ENCODE results near the gene CREG1. TPM values are rescaled to one million over a fixed set of nuclear protein-coding genes. Genes with fewer than 3 reads are reported as not detected.

Gene CREG1
- total RNA-seq, 1 experiment from 2014 or later, result 7.7 TPM

DNA sequence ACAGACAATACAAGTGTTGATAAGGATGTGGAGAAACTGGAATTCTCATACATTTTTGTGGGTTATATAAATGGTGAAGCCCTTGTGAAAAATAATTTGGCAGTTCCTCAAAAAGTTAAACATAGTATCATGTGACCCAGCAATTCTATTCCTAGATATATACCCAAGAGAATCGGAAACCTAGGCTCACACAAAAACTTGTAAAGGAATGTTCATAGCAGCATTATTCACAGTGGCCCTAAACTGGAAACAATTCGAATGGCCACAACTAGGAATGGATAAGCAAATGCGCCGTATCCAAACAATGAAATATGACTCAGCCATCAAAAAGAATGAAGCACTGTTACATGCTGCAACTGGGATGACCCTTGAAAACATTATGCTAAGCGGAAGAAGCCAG is 31.3 kb downstream of the CREG1 start:
- no peak for DNase-seq (ENCODE audit: low spot score)
- no peaks in the 10 kb centered on the region for H3K4me1 ChIP-seq (ENCODE audit: insufficient read depth, low read length, poor library complexity, severe bottlenecking)
- intact Hi-C loops (cut with micrococcal nuclease; ENCODE audit: unreplicated experiment), result no loop called here
- no peaks in the 10 kb centered on the region for H3K27me3 ChIP-seq (replicated peaks; ENCODE audit: insufficient read depth, low read depth, low read length, poor library complexity)
- H3K27ac ChIP-seq (ENCODE audit: low read depth, low read length, poor library complexity, severe bottlenecking), result no peak overlapping the region
- BruUV-seq (replicated peaks), result no TSS peak
- POLR2A ChIA-PET (ENCODE audit: low non-redundant PET), result no interaction called here
- no peaks in the 10 kb centered on the region for H3K36me3 ChIP-seq (ENCODE audit: insufficient read depth, low read length, poor library complexity, severe bottlenecking)
- H3K4me3 ChIP-seq (ENCODE audit: low read depth, low read length, poor library complexity, severe bottlenecking), result no peak overlapping the region
- CTCF ChIA-PET, result no interaction called here
- TF ChIP-seq EZH2 (IDR thresholded peaks at IDR 0.05; ENCODE audit: borderline replicate concordance, low read depth, low read length, poor library complexity, severe bottlenecking), result no peak
- TF ChIP-seq, protein P1, sequence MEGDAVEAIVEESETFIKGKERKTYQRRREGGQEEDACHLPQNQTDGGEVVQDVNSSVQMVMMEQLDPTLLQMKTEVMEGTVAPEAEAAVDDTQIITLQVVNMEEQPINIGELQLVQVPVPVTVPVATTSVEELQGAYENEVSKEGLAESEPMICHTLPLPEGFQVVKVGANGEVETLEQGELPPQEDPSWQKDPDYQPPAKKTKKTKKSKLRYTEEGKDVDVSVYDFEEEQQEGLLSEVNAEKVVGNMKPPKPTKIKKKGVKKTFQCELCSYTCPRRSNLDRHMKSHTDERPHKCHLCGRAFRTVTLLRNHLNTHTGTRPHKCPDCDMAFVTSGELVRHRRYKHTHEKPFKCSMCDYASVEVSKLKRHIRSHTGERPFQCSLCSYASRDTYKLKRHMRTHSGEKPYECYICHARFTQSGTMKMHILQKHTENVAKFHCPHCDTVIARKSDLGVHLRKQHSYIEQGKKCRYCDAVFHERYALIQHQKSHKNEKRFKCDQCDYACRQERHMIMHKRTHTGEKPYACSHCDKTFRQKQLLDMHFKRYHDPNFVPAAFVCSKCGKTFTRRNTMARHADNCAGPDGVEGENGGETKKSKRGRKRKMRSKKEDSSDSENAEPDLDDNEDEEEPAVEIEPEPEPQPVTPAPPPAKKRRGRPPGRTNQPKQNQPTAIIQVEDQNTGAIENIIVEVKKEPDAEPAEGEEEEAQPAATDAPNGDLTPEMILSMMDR (conservative IDR thresholded peaks at IDR 0.05; ENCODE audit: low read depth, low read length), result no peak
- H3K9me3 ChIP-seq (ENCODE audit: low read depth, low read length, poor library complexity, severe bottlenecking), result no peaks in the 10 kb centered on the region

DNA sequence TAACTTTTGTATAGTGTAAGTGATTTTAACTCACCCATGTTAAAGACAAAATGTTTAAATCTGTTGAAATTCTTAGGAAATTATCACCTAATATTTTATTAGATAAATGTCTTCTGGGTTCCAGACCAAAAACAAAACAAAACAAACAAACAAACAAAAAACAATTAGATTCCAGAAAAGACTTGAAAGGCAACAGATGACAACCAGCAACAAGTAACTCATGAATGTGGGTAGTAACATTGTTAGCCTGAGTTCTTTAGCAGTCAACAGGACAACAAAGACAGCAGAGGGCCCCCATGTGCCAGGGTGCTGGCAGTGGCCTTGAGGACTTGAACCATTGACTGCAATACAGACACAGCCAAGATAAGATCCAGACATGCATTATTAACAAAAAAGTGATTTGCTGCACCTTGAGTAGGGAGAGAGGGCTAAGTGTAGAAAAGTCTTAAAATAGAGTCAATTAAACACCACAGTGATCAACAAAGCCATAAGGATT is 32.8 kb downstream of the CREG1 start:
- Histone ChIP-seq H3K27ac (ENCODE audit: low read depth, low read length, poor library complexity, severe bottlenecking) (no peak overlapping the region), H3K27me3 (replicated peaks; ENCODE audit: insufficient read depth, low read depth, low read length, poor library complexity) (no peaks in the 10 kb centered on the region), H3K36me3 (ENCODE audit: insufficient read depth, low read length, poor library complexity, severe bottlenecking) (no peaks in the 10 kb centered on the region), H3K9me3 (ENCODE audit: low read depth, low read length, poor library complexity, severe bottlenecking) (no peaks in the 10 kb centered on the region), H3K4me3 (ENCODE audit: low read depth, low read length, poor library complexity, severe bottlenecking) (no peak overlapping the region), H3K4me1 (ENCODE audit: insufficient read depth, low read length, poor library complexity, severe bottlenecking) (no peaks in the 10 kb centered on the region)
- no TSS peak for BruUV-seq (replicated peaks)
- CTCF ChIA-PET, result no interaction called here
- DNase-seq (ENCODE audit: low spot score), result no peak
- no peak for TF ChIP-seq EZH2 (IDR thresholded peaks at IDR 0.05; ENCODE audit: borderline replicate concordance, low read depth, low read length, poor library complexity, severe bottlenecking)
- POLR2A ChIA-PET (ENCODE audit: low non-redundant PET), result no interaction called here
- intact Hi-C loops (cut with micrococcal nuclease; ENCODE audit: unreplicated experiment), result no loop called here

DNA sequence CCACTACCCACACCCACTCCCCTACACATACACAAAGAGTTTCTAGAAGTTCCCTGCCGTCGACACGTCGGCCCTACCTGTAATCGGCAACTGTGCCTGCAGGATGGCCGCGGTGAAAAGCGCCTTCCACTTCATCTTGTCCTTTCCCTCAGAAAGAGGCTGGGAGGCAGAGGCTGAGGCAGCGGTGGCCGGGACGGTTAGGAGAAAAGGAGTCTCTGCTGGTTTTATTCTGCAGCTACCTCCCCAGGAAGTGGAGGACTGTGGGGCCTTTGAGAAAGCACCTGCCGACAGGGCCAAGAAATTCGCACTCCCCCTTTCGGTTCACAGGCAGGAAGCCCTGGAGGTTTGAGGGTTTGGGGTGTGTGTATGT is 35.2 kb downstream of the CREG1 start, which contains the start of gene CD247:
TSS of gene CD247 (minus strand) at position 199 of the 370 bp plus-strand sequence. CDS start at position 135, 64 bp downstream.
- ChIA-PET CTCF (no interaction called here), POLR2A (ENCODE audit: low non-redundant PET) (interaction anchor here (0.5 kb wide), 1 partner anchor 76 kb away, joined by 3 read pairs; no protein-coding TSS in a partner anchor)
- no peak for TF ChIP-seq EZH2 (IDR thresholded peaks at IDR 0.05; ENCODE audit: borderline replicate concordance, low read depth, low read length, poor library complexity, severe bottlenecking)
- TF ChIP-seq, protein P1 (conservative IDR thresholded peaks at IDR 0.05; ENCODE audit: low read depth, low read length), result no peak
- BruUV-seq (replicated peaks), result no TSS peak
- Histone ChIP-seq H3K4me3 (ENCODE audit: low read depth, low read length, poor library complexity, severe bottlenecking) (no peak within 1 kb of the TSS), H3K27me3 (replicated peaks; ENCODE audit: insufficient read depth, low read depth, low read length, poor library complexity) (peaks cover 4% of the 10 kb centered on the region), H3K36me3 (ENCODE audit: insufficient read depth, low read length, poor library complexity, severe bottlenecking) (no peaks in the 10 kb centered on the region), H3K4me1 (ENCODE audit: insufficient read depth, low read length, poor library complexity, severe bottlenecking) (no peaks in the 10 kb centered on the region), H3K9me3 (ENCODE audit: low read depth, low read length, poor library complexity, severe bottlenecking) (no peaks in the 10 kb centered on the region), H3K27ac (ENCODE audit: low read depth, low read length, poor library complexity, severe bottlenecking) (no peak within 1 kb of the TSS)
- intact Hi-C loops (cut with micrococcal nuclease; ENCODE audit: unreplicated experiment), result no loop called here
- no peak for DNase-seq (ENCODE audit: low spot score)

All from A673 (cell line).